ENCODE results near the gene SHB. TPM values are rescaled to one million over a fixed set of nuclear protein-coding genes. Genes with fewer than 3 reads are reported as not detected.

The SHB gene
- total and polyA plus RNA-seq, 2 of the 8 experiments (the other 6 are each of a cell fraction or from before 2014, with no cell fraction given) = 4.1 to 12.6 TPM

DNA sequence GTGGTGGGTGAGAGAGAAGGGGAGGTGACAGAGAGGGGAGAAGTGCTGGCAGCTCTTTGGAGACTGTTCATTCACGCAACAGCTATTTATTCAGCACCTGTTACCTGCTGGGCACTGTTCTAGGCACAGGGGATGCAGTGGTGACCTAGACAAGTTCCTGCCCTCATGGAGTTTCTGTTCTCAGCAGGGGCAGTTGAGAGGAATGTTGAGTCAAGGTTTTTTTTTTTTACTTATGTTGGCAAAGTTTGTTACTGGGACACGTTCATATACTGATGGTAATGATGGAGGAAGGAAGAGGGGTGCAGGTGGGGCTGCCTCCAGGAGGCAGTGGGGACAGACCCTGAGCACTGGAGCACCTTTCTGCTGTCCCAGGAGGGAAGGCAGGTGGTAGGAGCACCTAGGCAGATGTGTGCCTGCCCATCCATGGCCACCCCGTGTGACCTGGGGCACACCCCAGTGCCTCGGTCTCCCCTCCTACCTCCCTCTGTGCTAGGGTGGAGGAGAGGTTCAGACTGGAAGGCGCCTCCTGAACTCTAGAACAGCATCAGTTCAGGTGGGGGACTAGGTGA is 115.7 kb downstream of the SHB start:
- H2BK20ac ChIP-seq (ENCODE audit: low read length) = no peak overlapping the region
- peaks cover 0 to 6% of the 10 kb centered on the region in 2 experiments for H4K20me1 ChIP-seq (replicated peaks in 1 of 2; ENCODE audit: control insufficient read depth in 1 of 2, insufficient read depth in 2 of 2, low read length in 2 of 2)
- no peak overlapping the region for H3K4me2 ChIP-seq (ENCODE audit: insufficient read depth in 1 of 2, low read depth in 2 of 2, low read length in 2 of 2)
- H3K4me1 ChIP-seq (replicated peaks in 1 of 4; ENCODE audit: control insufficient read depth in 3 of 4, insufficient read depth in 4 of 4, low read length in 3 of 4) = no peaks in the 10 kb centered on the region
- DNase-seq (ENCODE audit: low read depth in 1 of 2, low spot score in 2 of 2) = no peak
- 96% methylated on average over 5 of the region's 5 CpGs; no CpG with 5 or more reads in 1 of the 2 experiments for WGBS, 2 experiments (ENCODE audit: extremely low coverage in 1 of 2, insufficient coverage in 1 of 2, insufficient read length in 1 of 2, insufficient replicate concordance in 2 of 2, low coverage in 1 of 2, low lambda C conversion rate in 2 of 2, missing lambda C conversion rate in 1 of 2)
- H3K9me3 ChIP-seq (ENCODE audit: insufficient read depth in 2 of 2, low read depth in 1 of 2, low read length in 1 of 2) = no peaks in the 10 kb centered on the region
- no peaks in the 10 kb centered on the region for H3K27me3 ChIP-seq (replicated peaks in 1 of 4; ENCODE audit: control insufficient read depth in 3 of 4, extremely low read depth in 1 of 4, insufficient read depth in 3 of 4, low read length in 3 of 4)
- H2AK5ac ChIP-seq (ENCODE audit: low read depth, low read length) = no peak overlapping the region
- H3K4ac ChIP-seq (replicated peaks; ENCODE audit: insufficient read length, low read depth, low read length) = no peak overlapping the region
- H3K79me2 ChIP-seq (ENCODE audit: control insufficient read depth in 1 of 2, insufficient read depth in 2 of 2, low read length in 2 of 2) = no peaks in the 10 kb centered on the region
- H3K27ac ChIP-seq (ENCODE audit: low read depth, low read length) = no peak overlapping the region
- H3K23ac ChIP-seq (ENCODE audit: insufficient read length) = no peak overlapping the region
- H2BK12ac ChIP-seq (ENCODE audit: low read depth, low read length) = no peak overlapping the region
- H4K8ac ChIP-seq (ENCODE audit: extremely low read depth, insufficient read depth, low read length) = no peak overlapping the region
- H3K23me2 ChIP-seq (ENCODE audit: low read depth, low read length) = no peaks in the 10 kb centered on the region
- FAIRE-seq = no peak
- no peak overlapping the region for H2AFZ ChIP-seq (ENCODE audit: low read length)
- H3K36me3 ChIP-seq (ENCODE audit: control insufficient read depth in 2 of 4, insufficient read depth in 4 of 4, low read length in 3 of 4) = peaks cover 0 to 16% (median 0%) of the 10 kb centered on the region in 4 experiments; a peak in 4 of 8 replicates
- H3K79me1 ChIP-seq (ENCODE audit: low read depth, low read length) = no peaks in the 10 kb centered on the region; the same call in 1 of the 2 replicates
- H2BK120ac ChIP-seq (replicated peaks; ENCODE audit: low read depth, low read length) = no peak overlapping the region
- H2BK15ac ChIP-seq (ENCODE audit: low read length) = no peak overlapping the region
- no peak overlapping the region for H3K9ac ChIP-seq (replicated peaks in 1 of 4; ENCODE audit: extremely low read depth in 1 of 4, low read depth in 3 of 4, low read length in 3 of 4)
- no peak overlapping the region for H3K14ac ChIP-seq (ENCODE audit: insufficient read length)
- no peak overlapping the region for H4K5ac ChIP-seq (ENCODE audit: insufficient read length, low read depth, low read length)
- TF ChIP-seq PHF8 (conservative IDR thresholded peaks at IDR 0.05; ENCODE audit: low read depth, low read length) (no peak), TEAD4 (IDR thresholded peaks at IDR 0.05; ENCODE audit: low read depth, low read length) (no peak), SP2 (IDR thresholded peaks at IDR 0.05; ENCODE audit: low read length) (no peak), KDM1A (IDR thresholded peaks at IDR 0.05; ENCODE audit: borderline replicate concordance, low read length) (no peak)
- TF ChIP-seq, protein P1, sequence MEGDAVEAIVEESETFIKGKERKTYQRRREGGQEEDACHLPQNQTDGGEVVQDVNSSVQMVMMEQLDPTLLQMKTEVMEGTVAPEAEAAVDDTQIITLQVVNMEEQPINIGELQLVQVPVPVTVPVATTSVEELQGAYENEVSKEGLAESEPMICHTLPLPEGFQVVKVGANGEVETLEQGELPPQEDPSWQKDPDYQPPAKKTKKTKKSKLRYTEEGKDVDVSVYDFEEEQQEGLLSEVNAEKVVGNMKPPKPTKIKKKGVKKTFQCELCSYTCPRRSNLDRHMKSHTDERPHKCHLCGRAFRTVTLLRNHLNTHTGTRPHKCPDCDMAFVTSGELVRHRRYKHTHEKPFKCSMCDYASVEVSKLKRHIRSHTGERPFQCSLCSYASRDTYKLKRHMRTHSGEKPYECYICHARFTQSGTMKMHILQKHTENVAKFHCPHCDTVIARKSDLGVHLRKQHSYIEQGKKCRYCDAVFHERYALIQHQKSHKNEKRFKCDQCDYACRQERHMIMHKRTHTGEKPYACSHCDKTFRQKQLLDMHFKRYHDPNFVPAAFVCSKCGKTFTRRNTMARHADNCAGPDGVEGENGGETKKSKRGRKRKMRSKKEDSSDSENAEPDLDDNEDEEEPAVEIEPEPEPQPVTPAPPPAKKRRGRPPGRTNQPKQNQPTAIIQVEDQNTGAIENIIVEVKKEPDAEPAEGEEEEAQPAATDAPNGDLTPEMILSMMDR (IDR thresholded peaks at IDR 0.05; ENCODE audit: control extremely low read depth in 1 of 3, insufficient read depth in 1 of 3, low read depth in 1 of 3, low read length in 3 of 3) = no peak
- H3K18ac ChIP-seq (ENCODE audit: extremely low read depth, low read length) = no peak overlapping the region
- ChIA-PET CTCF (ENCODE audit: partially characterized antibody) (interaction anchor here (1.0 kb wide), 1 partner anchor 9 kb away, joined by 3 read pairs; no protein-coding TSS in a partner anchor), POLR2A (ENCODE audit: partially characterized antibody) (no interaction called here)
- no peak overlapping the region for H2BK5ac ChIP-seq (ENCODE audit: low read depth, low read length)
- no peak overlapping the region for H3K56ac ChIP-seq (replicated peaks; ENCODE audit: insufficient read length, low read depth, low read length)
- H4K91ac ChIP-seq (replicated peaks; ENCODE audit: insufficient read length, low read length) = no peak overlapping the region
- no peak overlapping the region for H3K4me3 ChIP-seq (ENCODE audit: extremely low read depth in 1 of 4, insufficient read depth in 2 of 4, low read depth in 3 of 4, low read length in 4 of 4)
